ENCODE measurements around the gene ARL13A.

GRCh38 chrX:101037231-101037630 is 67.7 kb downstream of the ARL13A start:
- no peak for TF ChIP-seq CBX8 (IDR thresholded peaks at IDR 0.05)
- TF ChIP-seq POLR2A (IDR thresholded peaks at IDR 0.05; ENCODE audit: low read length): no peak
- TF ChIP-seq E2F6 (IDR thresholded peaks at IDR 0.05; ENCODE audit: borderline replicate concordance, low read depth): no peak
- TF ChIP-seq CEBPB (IDR thresholded peaks at IDR 0.05): no peak
- TF ChIP-seq REST (IDR thresholded peaks at IDR 0.05): no peak
- no peak for TF ChIP-seq CTCF (IDR thresholded peaks at IDR 0.05)
- TF ChIP-seq MAFK (IDR thresholded peaks at IDR 0.05; ENCODE audit: partially characterized antibody): no peak
- no peak for TF ChIP-seq ESRRA (IDR thresholded peaks at IDR 0.05; ENCODE audit: borderline replicate concordance, low read length)
- TF ChIP-seq ZC3H11A (IDR thresholded peaks at IDR 0.05): no peak
- no peak for TF ChIP-seq JUN (IDR thresholded peaks at IDR 0.05)

Measured in A549 (cell line).